ENCODE results near the gene POU6F2.

GRCh38 chr7:39085590-39086049, 107.9 kb downstream of the POU6F2 start:
- TF ChIP-seq, protein P1, sequence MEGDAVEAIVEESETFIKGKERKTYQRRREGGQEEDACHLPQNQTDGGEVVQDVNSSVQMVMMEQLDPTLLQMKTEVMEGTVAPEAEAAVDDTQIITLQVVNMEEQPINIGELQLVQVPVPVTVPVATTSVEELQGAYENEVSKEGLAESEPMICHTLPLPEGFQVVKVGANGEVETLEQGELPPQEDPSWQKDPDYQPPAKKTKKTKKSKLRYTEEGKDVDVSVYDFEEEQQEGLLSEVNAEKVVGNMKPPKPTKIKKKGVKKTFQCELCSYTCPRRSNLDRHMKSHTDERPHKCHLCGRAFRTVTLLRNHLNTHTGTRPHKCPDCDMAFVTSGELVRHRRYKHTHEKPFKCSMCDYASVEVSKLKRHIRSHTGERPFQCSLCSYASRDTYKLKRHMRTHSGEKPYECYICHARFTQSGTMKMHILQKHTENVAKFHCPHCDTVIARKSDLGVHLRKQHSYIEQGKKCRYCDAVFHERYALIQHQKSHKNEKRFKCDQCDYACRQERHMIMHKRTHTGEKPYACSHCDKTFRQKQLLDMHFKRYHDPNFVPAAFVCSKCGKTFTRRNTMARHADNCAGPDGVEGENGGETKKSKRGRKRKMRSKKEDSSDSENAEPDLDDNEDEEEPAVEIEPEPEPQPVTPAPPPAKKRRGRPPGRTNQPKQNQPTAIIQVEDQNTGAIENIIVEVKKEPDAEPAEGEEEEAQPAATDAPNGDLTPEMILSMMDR (conservative IDR thresholded peaks at IDR 0.05; ENCODE audit: low read depth, low read length): no peak
- TF ChIP-seq EZH2 (IDR thresholded peaks at IDR 0.05; ENCODE audit: low read length, unreplicated experiment) (no peak), EZH2phosphoT487 (IDR thresholded peaks at IDR 0.05; ENCODE audit: borderline replicate concordance, low read length) (no peak)

Measured in PC-3 (cell line).